Kidney capillary endothelial cell (primary cell): ENCODE results near the gene ZZZ3.
A peak's percentile ranks its signal among the peaks of the same experiment; 100 is the strongest.
"Not testable (repeated sequence)": the region's sequence is repeated elsewhere in the genome, so short reads cannot be mapped to it uniquely, and the experiment has no call there.

Source experiments
- DNase-seq: peaks from one replicate; pipeline ENCODE4 v3.0.0-alpha.2; 2018; ENCODE audit warnings: low spot score

The ZZZ3 gene

DNA sequence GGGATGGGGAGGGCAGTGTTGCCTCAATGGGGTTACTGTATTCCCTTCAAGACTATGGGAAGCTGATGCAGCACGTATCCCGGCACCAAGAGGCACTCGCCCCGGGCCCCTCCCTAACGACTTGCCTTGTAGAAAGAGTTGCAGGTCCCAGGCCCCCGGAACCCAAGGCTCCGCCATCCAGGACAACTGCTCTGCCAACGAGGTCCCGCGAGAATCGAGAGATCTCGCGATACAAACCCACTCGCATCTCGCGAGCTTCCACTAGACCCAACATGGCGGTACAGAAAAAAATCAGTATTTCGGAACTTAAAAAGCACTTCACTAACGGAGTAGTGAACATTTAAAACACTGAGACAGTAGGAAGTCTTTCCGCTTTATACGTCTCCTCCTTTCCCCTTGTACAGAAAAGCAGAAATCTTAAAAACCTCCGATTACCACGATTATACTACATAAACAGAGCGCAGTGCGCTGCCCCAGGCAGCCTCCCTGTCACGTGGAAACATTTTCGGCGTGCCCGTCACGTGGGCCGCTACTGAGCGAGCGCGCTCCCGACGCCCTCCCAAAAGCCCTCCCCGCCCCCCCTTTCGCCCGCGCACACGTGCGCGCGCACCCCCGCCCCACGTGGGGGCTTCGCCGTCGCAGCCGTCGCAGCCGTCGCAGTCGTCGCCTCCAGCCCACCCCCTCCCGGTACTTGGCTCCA, at the start of gene ZZZ3:
Gene ZZZ3 (minus strand): TSS at position 199 of the 700 bp plus-strand sequence. CDS start 49,304 bp downstream, outside the sequence.
- peak; percentile 93 for DNase-seq

- no peak for DNase-seq
Measured at GRCh38 chr1:77732090-77732489, 49.6 kb upstream of the ZZZ3 start.

- DNase-seq, result no peak
Measured at GRCh38 chr1:77725706-77726105, 43.2 kb upstream of the ZZZ3 start.

GRCh38 chr1:77718181-77718580, 35.7 kb upstream of the ZZZ3 start:
- no peak for DNase-seq

GRCh38 chr1:77716065-77716464, 33.6 kb upstream of the ZZZ3 start:
- no peak for DNase-seq

DNA sequence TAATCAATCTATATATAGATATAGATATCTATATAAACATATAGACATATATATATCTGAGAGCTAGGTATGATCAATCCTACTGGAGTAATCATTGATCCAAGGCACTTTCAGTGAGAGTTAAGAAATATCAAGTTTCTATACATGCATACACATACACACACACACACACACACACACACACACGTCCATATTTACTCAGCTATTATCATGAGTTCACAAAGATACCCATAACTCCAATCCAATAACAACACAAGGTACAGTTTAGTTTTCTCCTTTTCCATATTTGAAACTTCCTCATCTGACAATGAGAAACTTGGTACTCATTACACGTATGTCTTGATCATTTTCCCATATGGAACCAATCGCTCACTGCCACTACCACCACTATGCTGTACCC, 27.3 kb upstream of the ZZZ3 start:
- no peak for DNase-seq

DNA sequence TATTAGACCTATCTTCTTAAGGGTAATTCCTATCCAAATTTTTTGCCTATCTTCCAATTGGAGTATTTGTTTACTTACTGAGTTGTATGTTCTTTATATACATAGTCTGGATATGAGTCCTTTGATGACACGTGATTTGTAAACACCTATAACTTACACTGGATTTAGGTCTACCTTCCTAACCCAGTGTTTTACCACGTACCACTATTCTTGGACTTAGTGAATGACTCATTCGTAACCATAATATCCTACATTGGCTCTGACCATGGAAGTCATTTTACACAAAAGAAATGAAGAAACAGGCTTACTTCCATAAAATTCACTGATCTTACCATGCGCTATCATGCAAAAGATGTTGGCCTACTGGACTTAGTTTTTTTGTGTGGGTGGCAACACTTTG, 23.9 kb upstream of the ZZZ3 start:
- no peak for DNase-seq

DNA sequence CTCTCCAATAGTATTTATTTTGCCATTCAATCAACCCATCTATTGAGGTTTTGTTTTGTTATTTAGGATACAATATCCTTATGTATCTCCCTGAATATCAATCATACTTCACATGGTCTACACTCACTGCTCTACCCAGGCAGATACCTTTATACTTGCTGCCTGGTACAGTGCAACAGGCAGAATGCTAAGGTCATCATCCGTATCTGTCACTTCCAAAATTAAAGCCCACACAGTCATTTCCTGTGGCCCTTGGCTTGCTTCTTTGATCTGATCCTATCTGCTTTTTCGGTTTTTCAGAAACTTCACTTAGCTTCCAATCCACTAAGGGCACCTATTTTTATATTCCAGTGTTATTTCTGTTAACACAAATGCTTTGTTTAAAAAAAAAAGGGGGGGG, 22.3 kb upstream of the ZZZ3 start:
- no peak for DNase-seq

DNA sequence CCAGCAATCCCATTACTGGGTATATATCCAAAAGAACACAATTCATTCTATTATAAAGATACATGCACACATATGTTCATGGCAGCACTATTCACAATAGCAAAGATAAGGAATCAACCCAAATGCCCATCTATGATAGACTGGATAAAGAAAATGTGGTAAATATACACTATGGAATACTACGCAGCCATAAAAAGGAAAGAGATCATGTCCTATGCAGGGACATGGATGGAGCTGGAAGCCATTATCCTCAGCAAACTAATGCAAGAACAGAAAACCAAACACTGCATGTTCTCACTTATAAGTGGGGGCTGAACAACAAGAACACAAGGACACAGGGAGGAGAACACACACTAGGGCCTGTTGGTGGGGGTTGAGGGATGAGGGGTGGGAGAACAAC, 17.2 kb upstream of the ZZZ3 start:
- not testable (repeated sequence) for DNase-seq

DNA sequence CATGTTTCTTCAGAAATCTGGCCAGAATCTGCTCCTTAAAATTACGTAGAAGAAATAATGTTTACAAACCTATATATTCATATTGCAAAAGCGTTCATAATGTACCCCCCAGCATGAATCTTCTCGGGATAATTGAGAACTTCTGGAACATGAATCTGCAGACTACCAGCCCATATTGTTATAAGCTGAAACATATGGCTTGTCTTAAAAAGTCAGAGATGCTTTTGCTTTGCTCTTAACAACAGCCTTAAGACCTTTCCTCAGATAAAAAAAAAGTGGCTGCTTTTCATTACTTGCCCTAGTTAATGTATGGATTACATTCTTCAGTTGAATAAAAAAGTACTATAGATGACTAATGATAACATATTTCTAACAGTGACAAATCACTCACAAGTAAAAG, 15.0 kb upstream of the ZZZ3 start:
- no peak for DNase-seq

DNA sequence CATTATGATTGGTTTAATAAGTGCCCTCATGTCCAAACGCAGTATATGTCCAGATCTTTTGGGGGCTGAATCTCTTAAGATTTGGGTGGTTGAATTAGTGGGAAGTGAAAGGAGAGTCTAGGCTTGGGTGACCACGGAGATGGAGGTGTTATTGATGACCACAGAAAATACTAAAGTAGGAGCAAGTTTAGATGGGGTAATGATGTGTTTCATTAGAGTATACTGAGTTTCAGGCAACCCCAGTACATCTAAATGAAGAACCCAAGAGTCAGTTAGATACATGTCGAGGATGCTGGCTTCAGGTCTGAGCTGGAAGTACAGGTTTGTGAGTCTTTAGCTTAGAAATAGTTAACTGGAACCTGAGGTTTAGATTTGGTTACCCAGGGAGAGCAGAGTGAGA, 6.5 kb upstream of the ZZZ3 start:
- DNase-seq, result no peak

DNA sequence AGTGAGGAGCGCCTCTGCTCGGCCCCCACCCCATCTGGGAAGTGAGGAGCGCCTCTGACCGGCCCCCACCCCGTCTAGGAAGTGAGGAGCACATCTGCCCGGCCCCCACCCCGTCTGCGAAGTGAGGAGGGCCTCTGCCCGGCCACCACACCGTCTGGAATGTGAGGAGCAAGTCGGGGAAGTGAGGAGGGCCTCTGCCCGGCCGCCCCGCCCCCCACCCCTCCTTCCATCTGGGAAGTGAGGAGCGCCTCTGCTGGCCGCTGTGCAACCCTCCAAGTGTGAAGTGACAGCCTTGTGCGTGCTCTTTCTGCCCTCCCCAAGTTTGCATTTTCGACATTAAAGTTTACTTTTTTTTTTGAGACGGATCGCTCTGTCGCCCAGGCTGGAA, 5.1 kb upstream of the ZZZ3 start:
- DNase-seq, result no peak

DNA sequence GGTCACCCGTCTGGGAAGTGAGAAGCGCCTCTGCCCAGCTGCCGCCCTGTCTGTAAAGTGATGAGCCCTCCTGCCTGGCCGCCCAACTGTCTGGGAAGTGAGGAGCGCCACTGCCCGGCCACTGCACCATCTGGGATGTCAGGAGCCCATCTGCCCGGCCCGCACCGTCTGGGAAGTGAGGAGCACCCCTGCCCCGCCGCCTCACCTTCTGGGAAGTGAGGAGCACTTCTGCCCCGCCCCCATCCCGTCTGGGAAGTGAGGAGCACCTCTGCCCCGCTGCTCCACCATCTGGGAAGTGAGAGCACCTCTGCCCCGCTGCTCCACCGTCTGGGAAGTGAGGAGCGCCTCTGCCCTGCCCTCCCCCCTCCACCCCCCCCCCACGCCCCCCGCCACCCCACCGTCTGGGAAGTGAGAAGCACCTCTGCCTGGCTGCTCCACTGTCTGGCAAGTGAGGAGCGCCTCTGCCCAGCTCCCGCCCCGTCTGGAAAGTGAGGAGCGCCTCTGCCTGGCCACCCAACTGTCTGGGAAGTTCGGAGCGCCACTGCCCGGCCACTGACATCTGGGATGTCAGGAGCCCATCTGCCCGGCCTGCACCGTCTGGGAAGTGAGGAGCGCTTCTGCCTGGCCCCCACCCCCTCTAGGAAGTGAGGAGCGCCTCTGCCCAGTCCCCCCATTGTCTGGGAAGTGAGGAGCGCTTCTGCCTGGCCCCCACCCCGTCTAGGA, 4.5 kb upstream of the ZZZ3 start:
- no peak for DNase-seq

DNA sequence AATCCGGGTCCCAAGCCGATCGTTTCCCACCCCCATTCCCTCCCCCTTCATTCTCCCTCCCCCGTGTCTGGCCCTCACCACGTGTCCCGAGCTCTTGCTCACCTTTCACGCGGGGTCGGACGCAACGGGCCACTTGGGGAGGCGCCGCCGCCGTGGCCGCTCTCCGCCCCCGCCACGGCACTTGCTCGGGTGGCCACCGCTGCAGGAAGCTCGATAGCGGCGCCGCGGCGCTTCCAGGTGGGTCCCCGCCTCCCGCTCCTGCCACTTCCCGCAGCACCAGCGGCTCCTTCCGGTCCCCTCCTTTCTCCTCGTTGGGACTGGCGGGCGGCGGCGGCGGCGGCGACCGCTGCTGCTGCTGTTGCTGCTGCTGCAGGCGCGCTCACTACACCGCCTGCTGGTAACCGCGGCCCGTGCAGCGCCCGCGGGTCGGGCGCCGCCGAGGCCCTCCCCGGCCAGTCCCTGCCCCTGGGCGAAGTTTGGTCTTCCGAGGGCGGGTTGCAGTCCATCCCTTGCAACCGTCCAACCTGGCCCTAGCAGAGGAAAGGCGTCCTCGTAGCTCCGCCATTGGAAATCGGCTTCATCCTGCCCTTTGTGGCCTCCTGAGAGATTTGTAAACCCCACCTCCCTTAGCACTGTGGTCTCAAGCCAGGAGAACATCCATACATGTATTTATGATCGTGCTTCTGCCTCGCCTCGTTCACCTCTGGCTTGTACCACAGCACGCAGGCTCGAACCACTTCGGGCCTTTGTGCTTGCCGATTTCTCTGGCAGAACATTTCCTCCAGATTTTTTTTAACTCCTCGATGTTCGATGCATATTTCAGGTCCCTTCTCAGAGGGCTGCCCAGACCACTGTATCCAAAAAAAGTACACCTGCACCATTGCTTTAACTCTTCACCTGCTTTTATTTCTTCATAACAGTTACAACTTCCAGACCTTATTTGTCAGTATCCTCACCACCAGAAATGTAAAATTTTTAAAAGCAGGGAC, 996 bp upstream of the ZZZ3 start:
- peak; percentile 92 for DNase-seq

- no peak for DNase-seq
Measured at GRCh38 chr1:77680173-77680572, 2.3 kb downstream of the ZZZ3 start.

DNA sequence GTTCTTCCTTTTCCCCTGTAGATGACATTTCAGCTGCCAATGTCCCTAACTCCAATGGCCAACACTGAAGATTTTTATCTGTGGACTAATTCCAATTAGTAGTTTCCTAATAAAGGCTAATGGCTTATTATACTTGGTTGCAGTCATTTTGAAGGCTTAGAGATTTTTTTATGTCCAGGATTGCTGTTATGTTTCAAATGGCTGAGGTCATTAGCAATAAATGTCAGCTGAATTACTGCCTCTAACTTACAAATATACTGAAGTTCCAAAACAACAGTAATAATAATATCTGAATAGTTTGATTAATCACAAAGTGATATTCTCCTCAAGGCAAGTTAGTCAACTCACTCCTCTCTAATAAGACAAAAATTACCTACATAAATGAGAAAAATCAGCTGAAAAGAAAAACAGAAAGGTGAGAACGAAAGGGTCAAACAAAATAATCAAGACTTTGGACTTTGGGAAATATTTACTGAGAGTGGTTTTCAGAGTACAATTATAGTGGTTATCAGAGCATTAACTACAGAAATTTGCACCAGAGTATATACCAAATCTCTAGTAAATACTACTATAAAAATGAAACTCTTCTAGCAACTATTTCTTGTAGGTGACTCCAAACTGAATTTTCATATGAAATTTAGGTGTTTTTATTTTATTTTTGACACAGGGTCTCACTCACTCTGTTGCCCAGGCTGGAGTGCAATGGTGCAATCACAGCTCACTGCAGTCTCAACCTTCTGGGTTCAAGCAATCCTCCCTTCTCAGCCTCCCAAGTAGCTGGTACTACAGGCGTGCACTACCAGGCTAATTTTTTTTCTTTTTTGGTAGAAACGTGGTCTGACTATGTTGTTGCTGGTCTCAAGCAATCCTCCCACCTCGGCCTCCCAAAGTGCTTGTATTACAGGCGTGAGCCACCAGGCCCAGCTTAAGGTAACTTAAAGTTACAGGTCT, 3.5 kb downstream of the ZZZ3 start:
- no peak for DNase-seq

DNA sequence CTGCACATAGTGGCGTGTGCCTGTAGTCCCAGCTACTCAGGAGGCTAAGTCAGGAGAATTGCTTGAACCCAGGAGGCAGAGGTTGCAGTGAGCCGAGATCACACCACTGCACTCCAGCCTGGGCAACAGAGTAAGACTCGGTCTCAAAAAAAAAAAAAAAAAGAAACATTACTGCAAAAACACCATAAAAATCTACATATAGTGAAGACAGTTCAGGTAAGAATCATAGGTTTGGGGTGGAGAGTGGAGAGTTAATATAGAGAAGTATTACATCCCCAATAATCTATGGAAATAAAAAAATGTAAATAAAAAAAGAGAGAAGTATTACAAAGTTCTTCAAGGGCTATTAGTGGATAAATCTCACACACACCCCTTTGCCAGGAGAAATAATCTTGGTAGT, 7.7 kb downstream of the ZZZ3 start:
- DNase-seq, result not testable (repeated sequence)

DNA sequence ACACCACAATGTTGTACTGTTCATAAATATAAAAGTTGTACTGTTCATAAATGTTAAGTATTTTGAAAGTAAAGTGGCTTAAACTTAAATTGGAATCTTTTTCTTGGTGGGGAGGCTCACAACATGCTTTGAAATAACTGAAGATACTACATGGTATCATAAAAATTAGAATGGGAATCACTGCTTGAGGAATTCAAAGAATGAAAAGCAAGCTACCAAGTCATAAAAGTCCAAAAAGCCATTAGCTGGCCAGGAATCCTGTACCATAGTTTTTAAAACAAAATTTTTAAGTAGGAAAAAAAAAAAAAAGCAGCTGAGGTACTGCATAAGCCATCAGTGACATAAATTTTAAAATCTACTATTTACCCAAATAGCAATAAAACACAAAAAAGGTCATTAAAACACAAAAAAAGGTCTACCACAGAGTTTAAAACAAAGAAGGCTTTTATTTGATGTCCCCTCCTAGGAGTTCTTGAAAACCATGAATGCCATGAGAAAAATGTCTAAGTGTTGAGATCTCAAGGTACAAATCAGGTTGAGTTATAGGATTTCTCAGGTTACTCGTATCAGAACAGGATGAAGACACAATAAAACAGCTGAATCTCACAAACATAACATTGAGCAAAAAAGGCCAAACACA, 8.6 kb downstream of the ZZZ3 start:
- DNase-seq, result no peak

GRCh38 chr1:77673030-77673429, 9.4 kb downstream of the ZZZ3 start:
- DNase-seq, result no peak

DNA sequence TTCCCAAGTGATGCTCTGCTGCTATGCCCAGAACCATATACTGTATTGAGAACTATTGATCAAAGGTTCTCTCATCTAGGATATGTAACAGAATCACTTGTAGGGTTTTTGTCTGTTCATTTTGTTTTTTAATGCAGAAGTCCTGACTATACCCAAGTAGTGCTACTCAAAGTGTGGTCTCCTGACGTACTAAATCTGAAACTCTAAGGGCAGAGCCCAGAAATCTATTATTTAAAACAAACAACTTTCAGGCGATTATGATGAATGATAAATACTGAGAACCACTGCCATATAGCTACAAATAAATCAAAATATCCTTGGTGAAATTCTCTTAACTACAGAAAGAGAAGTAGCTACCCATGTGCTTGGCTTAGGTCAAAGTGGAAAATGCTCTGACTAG, 10.1 kb downstream of the ZZZ3 start:
- no peak for DNase-seq

DNA sequence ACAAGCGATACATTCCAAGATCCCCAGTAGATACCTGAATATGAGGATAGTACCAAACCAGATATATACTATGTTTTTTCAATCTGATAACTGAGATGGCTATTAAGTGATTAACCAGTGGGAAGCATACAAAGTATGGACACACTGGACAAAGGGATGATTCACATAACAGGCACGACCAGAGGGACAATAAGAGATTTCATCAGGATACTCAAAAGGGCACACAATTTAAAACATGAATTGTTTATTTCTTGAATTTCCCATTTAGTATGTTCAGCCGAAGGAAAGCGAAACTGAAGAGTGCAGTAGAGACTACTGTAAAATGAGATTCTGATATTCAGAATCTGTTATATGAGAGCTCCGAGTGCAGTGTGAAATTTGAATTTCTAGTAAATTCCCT, 10.6 kb downstream of the ZZZ3 start:
- DNase-seq, result no peak
